ENCODE results near the gene OGDH.

The OGDH gene

GRCh38 chr7:44678101-44678470 is 71.7 kb downstream of the OGDH start:
- Histone ChIP-seq H3K9me3 (ENCODE audit: control insufficient read depth in 2 of 2, low read length in 2 of 2) (no peaks in the 10 kb centered on the region), H3K4me1 (ENCODE audit: control insufficient read depth, insufficient read depth, low read length) (peaks cover 4% of the 10 kb centered on the region), H3K9ac (ENCODE audit: low read length in 2 of 2) (no peak overlapping the region), H3K4me3 (ENCODE audit: low read length in 2 of 2) (no peak overlapping the region), H3K36me3 (ENCODE audit: control insufficient read depth in 2 of 2, insufficient read depth in 2 of 2, low read length in 2 of 2) (peaks cover 50 to 57% of the 10 kb centered on the region in 2 donors), H3K27ac (ENCODE audit: low read length) (no peak overlapping the region), H3K27me3 (ENCODE audit: control insufficient read depth in 1 of 2, insufficient read depth in 2 of 2, low read length in 2 of 2) (no peaks in the 10 kb centered on the region)

GRCh38 chr7:44678471-44679179 is 72.2 kb downstream of the OGDH start:
- H3K36me3 ChIP-seq (ENCODE audit: control insufficient read depth in 2 of 2, insufficient read depth in 2 of 2, low read length in 2 of 2): peaks cover 50 to 58% of the 10 kb centered on the region in 2 donors
- H3K9ac ChIP-seq (ENCODE audit: low read length in 2 of 2): no peak overlapping the region
- no peak overlapping the region for H3K4me3 ChIP-seq (ENCODE audit: low read length in 2 of 2)
- H3K4me1 ChIP-seq (ENCODE audit: control insufficient read depth, insufficient read depth, low read length): peaks cover 4% of the 10 kb centered on the region
- no peaks in the 10 kb centered on the region for H3K27me3 ChIP-seq (ENCODE audit: control insufficient read depth in 1 of 2, insufficient read depth in 2 of 2, low read length in 2 of 2)
- H3K9me3 ChIP-seq (ENCODE audit: control insufficient read depth in 2 of 2, low read length in 2 of 2): no peaks in the 10 kb centered on the region
- no peak overlapping the region for H3K27ac ChIP-seq (ENCODE audit: low read length)

DNA sequence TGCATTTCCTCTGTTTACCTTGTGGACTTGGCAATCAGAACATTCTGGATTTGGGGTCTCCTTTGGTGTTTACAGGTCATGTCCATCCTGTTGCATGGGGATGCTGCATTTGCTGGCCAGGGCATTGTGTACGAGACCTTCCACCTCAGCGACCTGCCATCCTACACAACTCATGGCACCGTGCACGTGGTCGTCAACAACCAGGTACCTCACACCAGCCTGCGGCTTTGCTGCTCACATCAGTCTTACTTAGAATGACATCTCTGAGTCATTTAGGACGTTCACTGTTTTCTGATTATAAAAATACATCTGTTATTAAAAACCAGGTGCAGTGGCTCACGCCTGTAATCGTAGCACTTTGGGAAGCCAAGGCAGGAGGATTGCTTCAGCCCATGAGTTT is 75.2 kb downstream of the OGDH start:
- H3K36me3 ChIP-seq (ENCODE audit: control insufficient read depth in 2 of 2, insufficient read depth in 2 of 2, low read length in 2 of 2): peaks cover 29 to 45% of the 10 kb centered on the region in 2 donors

DNA sequence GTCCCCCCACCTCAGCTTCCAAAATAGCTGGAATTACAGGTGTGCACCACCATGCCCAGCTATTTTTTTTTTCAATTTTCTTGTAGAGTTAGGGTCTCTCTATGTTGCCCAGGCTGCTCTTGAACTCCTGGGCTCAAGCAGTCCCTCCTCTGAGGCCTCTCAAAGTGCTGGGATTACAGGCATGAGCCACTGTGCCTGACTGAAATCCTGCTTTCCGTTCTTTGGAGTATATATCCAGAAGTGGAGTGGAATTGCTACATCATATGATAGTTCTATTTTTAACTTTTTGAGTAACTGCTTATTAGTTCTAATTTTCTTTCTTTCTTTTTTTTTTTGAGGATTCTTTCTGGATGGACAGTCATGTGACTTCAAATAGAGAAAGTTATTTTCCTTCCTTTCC is 79.3 kb downstream of the OGDH start:
- no peak overlapping the region for H3K4me3 ChIP-seq (ENCODE audit: low read length in 2 of 2)
- H3K9ac ChIP-seq (ENCODE audit: low read length in 2 of 2): no peak overlapping the region
- no peaks in the 10 kb centered on the region for H3K4me1 ChIP-seq (ENCODE audit: control insufficient read depth, insufficient read depth, low read length)
- H3K27ac ChIP-seq (ENCODE audit: low read length): no peak overlapping the region
- no peaks in the 10 kb centered on the region for H3K9me3 ChIP-seq (ENCODE audit: control insufficient read depth in 2 of 2, low read length in 2 of 2)
- no peaks in the 10 kb centered on the region for H3K27me3 ChIP-seq (ENCODE audit: control insufficient read depth in 1 of 2, insufficient read depth in 2 of 2, low read length in 2 of 2)
- peaks cover 25 to 33% of the 10 kb centered on the region in 2 donors for H3K36me3 ChIP-seq (ENCODE audit: control insufficient read depth in 2 of 2, insufficient read depth in 2 of 2, low read length in 2 of 2)

More for the DNA sequence above, 75.2 kb downstream of the OGDH start:
- H3K27ac ChIP-seq (ENCODE audit: low read length): no peak overlapping the region
- no peaks in the 10 kb centered on the region for H3K9me3 ChIP-seq (ENCODE audit: control insufficient read depth in 2 of 2, low read length in 2 of 2)
- no peaks in the 10 kb centered on the region for H3K27me3 ChIP-seq (ENCODE audit: control insufficient read depth in 1 of 2, insufficient read depth in 2 of 2, low read length in 2 of 2)
- H3K4me3 ChIP-seq (ENCODE audit: low read length in 2 of 2): no peak overlapping the region
- peaks cover 4% of the 10 kb centered on the region for H3K4me1 ChIP-seq (ENCODE audit: control insufficient read depth, insufficient read depth, low read length)
- H3K9ac ChIP-seq (ENCODE audit: low read length in 2 of 2): no peak overlapping the region

GRCh38 chr7:44689427-44689826 is 83.0 kb downstream of the OGDH start:
- Histone ChIP-seq H3K4me3 (ENCODE audit: low read length in 2 of 2) (no peak overlapping the region), H3K27me3 (ENCODE audit: control insufficient read depth in 1 of 2, insufficient read depth in 2 of 2, low read length in 2 of 2) (no peaks in the 10 kb centered on the region), H3K36me3 (ENCODE audit: control insufficient read depth in 2 of 2, insufficient read depth in 2 of 2, low read length in 2 of 2) (peaks cover 19 to 26% of the 10 kb centered on the region in 2 donors), H3K9me3 (ENCODE audit: control insufficient read depth in 2 of 2, low read length in 2 of 2) (no peaks in the 10 kb centered on the region), H3K9ac (ENCODE audit: low read length in 2 of 2) (no peak overlapping the region), H3K4me1 (ENCODE audit: control insufficient read depth, insufficient read depth, low read length) (no peaks in the 10 kb centered on the region), H3K27ac (ENCODE audit: low read length) (no peak overlapping the region)

DNA sequence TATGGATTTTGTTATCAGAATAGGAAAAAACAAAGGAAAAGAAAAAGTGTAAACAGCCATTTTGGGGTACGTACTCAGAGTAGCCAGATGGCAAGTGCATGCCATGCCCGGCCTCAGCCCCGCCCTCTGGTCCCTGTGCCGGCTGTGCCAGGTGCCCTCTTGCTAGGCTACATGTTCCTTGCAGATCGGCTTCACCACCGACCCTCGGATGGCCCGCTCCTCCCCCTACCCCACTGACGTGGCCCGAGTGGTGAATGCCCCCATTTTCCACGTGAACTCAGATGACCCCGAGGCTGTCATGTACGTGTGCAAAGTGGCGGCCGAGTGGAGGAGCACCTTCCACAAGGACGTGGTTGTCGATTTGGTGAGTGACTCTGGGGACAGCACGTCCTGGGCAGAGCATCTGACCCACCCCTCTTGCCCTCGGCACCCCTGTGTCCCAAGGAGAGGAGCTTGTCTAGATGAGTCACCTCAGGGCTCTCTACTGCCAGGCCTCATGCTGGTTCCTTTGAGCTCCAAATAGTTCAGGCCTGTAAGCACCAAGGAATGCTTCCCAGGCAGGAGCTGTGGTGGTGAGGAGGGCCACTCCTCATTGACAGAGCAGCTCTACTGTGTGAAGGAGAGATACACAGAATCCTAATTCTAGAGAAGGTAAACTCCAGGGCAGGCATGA is 87.3 kb downstream of the OGDH start:
- Histone ChIP-seq H3K9ac (ENCODE audit: low read length in 2 of 2) (no peak overlapping the region), H3K27me3 (ENCODE audit: control insufficient read depth in 1 of 2, insufficient read depth in 2 of 2, low read length in 2 of 2) (no peaks in the 10 kb centered on the region), H3K4me3 (ENCODE audit: low read length in 2 of 2) (no peak overlapping the region), H3K9me3 (ENCODE audit: control insufficient read depth in 2 of 2, low read length in 2 of 2) (no peaks in the 10 kb centered on the region), H3K27ac (ENCODE audit: low read length) (no peak overlapping the region), H3K36me3 (ENCODE audit: control insufficient read depth in 2 of 2, insufficient read depth in 2 of 2, low read length in 2 of 2) (peaks cover 55 to 60% of the 10 kb centered on the region in 2 donors), H3K4me1 (ENCODE audit: control insufficient read depth, insufficient read depth, low read length) (no peaks in the 10 kb centered on the region)

GRCh38 chr7:44694326-44694725 is 87.9 kb downstream of the OGDH start:
- H3K27me3 ChIP-seq (ENCODE audit: control insufficient read depth in 1 of 2, insufficient read depth in 2 of 2, low read length in 2 of 2): no peaks in the 10 kb centered on the region
- H3K9me3 ChIP-seq (ENCODE audit: control insufficient read depth in 2 of 2, low read length in 2 of 2): no peaks in the 10 kb centered on the region
- H3K9ac ChIP-seq (ENCODE audit: low read length in 2 of 2): no peak overlapping the region
- no peaks in the 10 kb centered on the region for H3K4me1 ChIP-seq (ENCODE audit: control insufficient read depth, insufficient read depth, low read length)
- no peak overlapping the region for H3K27ac ChIP-seq (ENCODE audit: low read length)
- H3K4me3 ChIP-seq (ENCODE audit: low read length in 2 of 2): no peak overlapping the region
- H3K36me3 ChIP-seq (ENCODE audit: control insufficient read depth in 2 of 2, insufficient read depth in 2 of 2, low read length in 2 of 2): peaks cover 55 to 60% of the 10 kb centered on the region in 2 donors

DNA sequence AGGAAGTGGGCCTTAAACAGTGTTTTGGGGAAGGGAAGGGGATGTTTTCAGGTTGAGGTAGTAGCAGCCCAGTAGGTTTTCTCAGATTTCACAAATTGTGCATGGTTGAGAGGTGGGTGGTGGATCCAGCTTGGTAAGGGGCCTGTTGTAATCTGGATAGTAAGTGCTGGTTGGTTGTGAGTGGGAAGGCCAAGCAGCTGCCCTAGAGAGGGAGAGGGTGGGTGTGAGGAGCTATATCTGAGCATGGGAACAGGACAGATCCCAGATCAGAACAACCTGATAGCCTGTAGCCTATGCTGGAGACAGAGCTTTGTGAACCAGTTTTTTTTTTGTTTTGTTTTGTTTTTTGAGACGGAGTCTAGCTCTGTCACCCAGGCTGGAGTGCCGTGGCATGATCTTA is 88.3 kb downstream of the OGDH start:
- Histone ChIP-seq H3K9ac (ENCODE audit: low read length in 2 of 2) (no peak overlapping the region), H3K4me1 (ENCODE audit: control insufficient read depth, insufficient read depth, low read length) (no peaks in the 10 kb centered on the region), H3K9me3 (ENCODE audit: control insufficient read depth in 2 of 2, low read length in 2 of 2) (no peaks in the 10 kb centered on the region), H3K27me3 (ENCODE audit: control insufficient read depth in 1 of 2, insufficient read depth in 2 of 2, low read length in 2 of 2) (no peaks in the 10 kb centered on the region), H3K36me3 (ENCODE audit: control insufficient read depth in 2 of 2, insufficient read depth in 2 of 2, low read length in 2 of 2) (peaks cover 55 to 61% of the 10 kb centered on the region in 2 donors), H3K27ac (ENCODE audit: low read length) (no peak overlapping the region), H3K4me3 (ENCODE audit: low read length in 2 of 2) (no peak overlapping the region)

DNA sequence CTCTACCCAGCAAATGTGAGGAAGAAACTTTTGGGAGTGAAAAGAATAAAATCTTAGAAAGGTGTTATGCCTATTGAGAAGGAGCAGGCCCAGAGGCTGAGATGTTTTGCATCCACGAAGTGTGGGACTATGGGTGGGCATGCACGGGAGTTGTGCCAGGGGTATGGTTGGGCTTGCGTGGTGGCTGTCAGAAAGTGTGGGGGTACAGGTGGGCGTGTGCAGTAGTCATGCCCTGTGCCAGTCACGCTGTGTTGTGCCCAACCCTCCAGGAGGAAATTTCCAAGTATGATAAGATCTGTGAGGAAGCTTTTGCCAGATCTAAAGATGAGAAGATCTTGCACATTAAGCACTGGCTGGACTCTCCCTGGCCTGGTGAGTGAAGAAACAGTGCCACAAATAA is 89.3 kb downstream of the OGDH start:
- Histone ChIP-seq H3K27ac (ENCODE audit: low read length) (no peak overlapping the region), H3K9ac (ENCODE audit: low read length in 2 of 2) (no peak overlapping the region), H3K9me3 (ENCODE audit: control insufficient read depth in 2 of 2, low read length in 2 of 2) (no peaks in the 10 kb centered on the region), H3K36me3 (ENCODE audit: control insufficient read depth in 2 of 2, insufficient read depth in 2 of 2, low read length in 2 of 2) (peaks cover 55 to 60% of the 10 kb centered on the region in 2 donors), H3K4me3 (ENCODE audit: low read length in 2 of 2) (no peak overlapping the region), H3K27me3 (ENCODE audit: control insufficient read depth in 1 of 2, insufficient read depth in 2 of 2, low read length in 2 of 2) (no peaks in the 10 kb centered on the region), H3K4me1 (ENCODE audit: control insufficient read depth, insufficient read depth, low read length) (no peaks in the 10 kb centered on the region)

- Histone ChIP-seq H3K4me1 (ENCODE audit: control insufficient read depth, insufficient read depth, low read length) (no peaks in the 10 kb centered on the region), H3K9ac (ENCODE audit: low read length in 2 of 2) (no peak overlapping the region), H3K36me3 (ENCODE audit: control insufficient read depth in 2 of 2, insufficient read depth in 2 of 2, low read length in 2 of 2) (peaks cover 61 to 67% of the 10 kb centered on the region in 2 donors), H3K27me3 (ENCODE audit: control insufficient read depth in 1 of 2, insufficient read depth in 2 of 2, low read length in 2 of 2) (no peaks in the 10 kb centered on the region), H3K4me3 (ENCODE audit: low read length in 2 of 2) (no peak overlapping the region), H3K27ac (ENCODE audit: low read length) (no peak overlapping the region), H3K9me3 (ENCODE audit: control insufficient read depth in 2 of 2, low read length in 2 of 2) (no peaks in the 10 kb centered on the region)
These were observed 90.3 kb downstream of the OGDH start for GRCh38 chr7:44696728-44697127.
